ENCODE measurements around the gene LECT2.

The LECT2 gene

GRCh38 chr5:135991429-135991828, 36.6 kb upstream of the LECT2 start:
- no peak for DNase-seq (ENCODE audit: extremely low read depth, low read depth)
- TF ChIP-seq, protein P1, sequence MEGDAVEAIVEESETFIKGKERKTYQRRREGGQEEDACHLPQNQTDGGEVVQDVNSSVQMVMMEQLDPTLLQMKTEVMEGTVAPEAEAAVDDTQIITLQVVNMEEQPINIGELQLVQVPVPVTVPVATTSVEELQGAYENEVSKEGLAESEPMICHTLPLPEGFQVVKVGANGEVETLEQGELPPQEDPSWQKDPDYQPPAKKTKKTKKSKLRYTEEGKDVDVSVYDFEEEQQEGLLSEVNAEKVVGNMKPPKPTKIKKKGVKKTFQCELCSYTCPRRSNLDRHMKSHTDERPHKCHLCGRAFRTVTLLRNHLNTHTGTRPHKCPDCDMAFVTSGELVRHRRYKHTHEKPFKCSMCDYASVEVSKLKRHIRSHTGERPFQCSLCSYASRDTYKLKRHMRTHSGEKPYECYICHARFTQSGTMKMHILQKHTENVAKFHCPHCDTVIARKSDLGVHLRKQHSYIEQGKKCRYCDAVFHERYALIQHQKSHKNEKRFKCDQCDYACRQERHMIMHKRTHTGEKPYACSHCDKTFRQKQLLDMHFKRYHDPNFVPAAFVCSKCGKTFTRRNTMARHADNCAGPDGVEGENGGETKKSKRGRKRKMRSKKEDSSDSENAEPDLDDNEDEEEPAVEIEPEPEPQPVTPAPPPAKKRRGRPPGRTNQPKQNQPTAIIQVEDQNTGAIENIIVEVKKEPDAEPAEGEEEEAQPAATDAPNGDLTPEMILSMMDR (IDR thresholded peaks at IDR 0.05; ENCODE audit: low read depth, low read length, missing control alignments): no peak
- H3K4me3 ChIP-seq (replicated peaks; ENCODE audit: low read depth, low read length): no peak overlapping the region

GRCh38 chr5:135990528-135991255, 35.9 kb upstream of the LECT2 start:
- TF ChIP-seq, protein P1 (IDR thresholded peaks at IDR 0.05; ENCODE audit: low read depth, low read length, missing control alignments): no peak
- no peak for DNase-seq (ENCODE audit: extremely low read depth, low read depth)
- no peak overlapping the region for H3K4me3 ChIP-seq (replicated peaks; ENCODE audit: low read depth, low read length)

DNA sequence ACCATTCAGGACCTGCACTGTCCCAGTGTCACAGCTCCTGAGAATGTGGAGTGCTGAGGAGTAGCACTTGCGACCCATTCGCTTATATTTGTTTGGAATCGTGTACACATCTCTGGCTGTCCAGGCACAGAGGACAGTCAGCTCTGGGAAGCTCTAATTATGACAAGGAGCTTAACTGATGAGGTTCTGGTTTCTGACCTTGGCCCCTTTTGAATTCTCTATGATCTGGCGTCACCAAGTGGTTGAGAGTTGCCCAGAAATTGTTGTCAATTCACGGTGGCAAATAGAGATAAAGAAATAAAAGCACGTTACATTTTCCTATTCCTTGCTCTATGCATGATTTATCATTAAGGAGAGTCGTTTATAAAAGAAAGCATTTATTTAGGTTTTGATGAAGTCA, 34.9 kb upstream of the LECT2 start:
- H3K4me3 ChIP-seq (replicated peaks; ENCODE audit: low read depth, low read length): no peak overlapping the region
- no peak for DNase-seq (ENCODE audit: extremely low read depth, low read depth)
- TF ChIP-seq, protein P1 (IDR thresholded peaks at IDR 0.05; ENCODE audit: low read depth, low read length, missing control alignments): no peak

DNA sequence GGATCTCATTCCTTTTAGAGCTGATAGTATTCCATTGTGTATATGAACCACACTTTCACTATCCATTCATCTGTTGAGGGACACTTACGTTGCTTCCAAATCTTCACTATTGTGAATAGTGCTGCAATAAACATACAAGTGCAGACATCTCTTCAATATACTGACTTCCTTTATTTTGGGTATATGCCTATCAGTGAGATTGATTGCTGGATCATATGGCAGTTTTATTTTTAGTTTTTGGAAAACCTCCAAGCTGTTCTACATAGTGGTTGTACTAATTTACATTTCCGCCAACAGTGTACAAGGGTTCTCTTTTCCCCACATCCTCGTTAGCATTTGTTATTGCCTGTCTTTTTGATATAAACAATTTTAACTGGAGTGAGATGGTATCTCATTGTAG, 33.8 kb upstream of the LECT2 start:
- TF ChIP-seq, protein P1 (IDR thresholded peaks at IDR 0.05; ENCODE audit: low read depth, low read length, missing control alignments): no peak
- DNase-seq (ENCODE audit: extremely low read depth, low read depth): no peak
- H3K4me3 ChIP-seq (replicated peaks; ENCODE audit: low read depth, low read length): no peak overlapping the region

DNA sequence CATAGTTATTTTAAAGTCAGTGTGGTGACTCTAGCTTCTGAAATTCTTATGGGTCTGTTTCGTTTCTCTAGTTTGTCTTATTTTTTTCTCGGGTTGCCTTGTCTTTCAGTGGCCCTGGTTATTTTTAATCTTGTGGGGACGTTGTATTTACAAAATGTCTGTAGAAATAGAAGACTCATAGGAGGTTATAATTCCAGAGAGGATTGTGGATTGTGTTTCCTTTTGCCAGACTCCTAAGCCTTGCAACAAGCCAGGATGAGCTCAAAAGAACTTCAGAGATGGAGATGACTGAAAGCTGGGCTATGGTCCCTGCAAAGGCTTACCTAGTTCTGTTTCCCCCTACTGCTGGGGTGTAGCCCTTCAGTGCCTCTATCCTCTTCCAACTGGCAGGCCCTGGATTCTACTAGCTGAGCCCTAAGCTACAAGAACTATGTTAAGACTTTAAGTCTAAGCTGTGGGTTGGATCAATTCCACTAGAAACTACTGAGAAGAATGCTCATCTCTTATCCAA, 32.2 kb upstream of the LECT2 start:
- TF ChIP-seq, protein P1 (IDR thresholded peaks at IDR 0.05; ENCODE audit: low read depth, low read length, missing control alignments): no peak
- DNase-seq (ENCODE audit: extremely low read depth, low read depth): no peak
- H3K4me3 ChIP-seq (replicated peaks; ENCODE audit: low read depth, low read length): no peak overlapping the region

- H3K4me3 ChIP-seq (replicated peaks; ENCODE audit: low read depth, low read length): no peak overlapping the region
- TF ChIP-seq, protein P1 (IDR thresholded peaks at IDR 0.05; ENCODE audit: low read depth, low read length, missing control alignments): no peak
- DNase-seq (ENCODE audit: extremely low read depth, low read depth): no peak
Observed at GRCh38 chr5:135986401-135986800, 31.6 kb upstream of the LECT2 start.

Measured in HFF-Myc (cell line).